Measurements from ENCODE around the gene GNAI2.

The GNAI2 gene

DNA sequence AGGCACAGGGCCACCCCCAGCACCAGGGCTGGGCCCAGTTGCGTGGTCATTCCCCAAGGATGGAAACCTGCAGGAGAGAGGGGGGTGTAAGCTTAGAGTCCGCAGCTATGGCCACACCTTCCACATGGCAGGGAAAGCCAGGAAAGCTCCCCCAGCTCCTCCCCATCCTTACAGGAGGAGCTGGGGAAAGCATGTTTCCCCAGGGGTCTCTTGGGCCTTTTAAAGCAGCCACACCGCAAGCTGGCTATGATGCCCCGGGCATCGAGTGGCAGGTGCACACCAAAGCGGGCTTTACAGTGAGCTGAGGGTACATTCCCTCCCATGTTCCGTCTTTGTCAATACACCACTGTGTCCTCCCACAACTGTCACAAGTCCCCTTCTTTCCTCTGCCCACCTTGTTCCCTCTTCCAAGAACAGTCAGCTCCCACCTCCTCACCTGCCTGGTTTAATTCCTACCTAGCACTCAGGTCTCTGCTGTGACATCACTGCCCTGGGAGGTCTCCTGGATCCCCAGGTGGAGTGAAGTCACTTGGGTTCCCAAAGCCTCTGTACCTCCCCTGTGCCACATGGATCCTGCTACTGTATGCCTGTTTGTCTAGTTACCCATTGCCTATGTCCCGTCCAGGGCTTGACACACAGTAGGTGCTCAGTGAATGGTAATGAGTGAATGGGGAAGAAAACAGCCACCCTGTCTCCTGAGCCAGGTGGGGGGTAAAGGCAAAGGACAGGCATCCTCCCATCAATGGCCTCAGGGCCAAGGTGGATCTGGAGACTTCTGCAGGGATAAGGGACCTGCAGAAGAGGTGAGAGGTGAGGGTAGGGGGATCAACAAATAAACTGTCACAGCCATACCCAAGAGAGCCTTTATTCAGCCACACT, 59.8 kb downstream of the GNAI2 start:
- DNase-seq = peak in 5 of 56 donors; percentile 12 to 44 (median 39)

DNA sequence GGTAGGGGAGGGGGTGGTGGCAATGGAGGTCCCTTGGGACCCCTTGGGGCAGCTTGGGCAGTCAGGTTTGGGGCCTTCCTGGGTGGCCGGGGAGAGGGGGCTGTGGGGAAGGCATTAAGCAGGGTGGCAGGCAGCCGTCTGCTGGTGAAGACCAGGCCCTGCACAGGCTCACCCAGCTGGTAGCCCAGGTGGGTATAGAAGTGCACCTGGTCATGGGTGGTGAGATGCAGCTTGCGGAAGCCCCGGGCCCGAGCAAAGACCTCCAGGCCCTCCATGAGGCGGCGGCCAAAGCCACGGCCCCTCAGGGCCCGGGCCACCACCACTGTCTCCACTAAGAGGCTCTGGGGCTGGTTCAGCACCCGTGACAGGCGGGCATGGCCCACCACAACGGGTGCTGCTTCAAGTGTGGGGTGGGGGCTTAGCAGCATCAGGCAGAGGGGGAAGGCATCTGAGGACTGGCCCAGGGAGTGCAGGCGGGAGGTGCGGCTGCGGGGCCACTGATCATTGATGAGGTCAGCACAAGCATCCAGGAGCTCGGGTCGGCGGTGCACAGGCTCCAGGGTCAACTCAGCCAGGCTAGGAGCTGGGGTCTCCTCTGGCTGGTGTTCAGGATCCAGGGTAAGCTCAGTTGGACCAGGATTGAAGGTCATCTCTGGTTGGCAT, 60.8 kb downstream of the GNAI2 start:
- DNase-seq = no peak

DNA sequence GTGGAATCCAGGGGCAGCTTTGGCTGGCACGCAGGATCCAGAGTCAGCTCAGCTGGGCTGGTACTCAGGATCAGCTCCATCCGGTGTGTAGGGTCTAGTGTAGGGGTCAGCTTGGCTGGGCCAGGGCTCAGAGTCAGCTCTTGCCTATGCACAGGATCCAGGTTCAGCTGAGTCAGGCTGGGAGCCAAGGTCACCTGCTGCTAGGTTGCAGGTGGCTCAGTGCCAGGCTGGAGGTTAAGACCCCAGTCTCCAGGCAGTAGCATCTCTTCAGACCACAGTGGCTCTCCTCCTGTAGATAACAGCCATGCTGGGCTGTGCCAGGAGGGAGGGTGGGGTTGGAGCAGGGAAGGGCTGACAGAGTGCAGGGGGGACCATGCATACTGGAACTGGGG, 61.4 kb downstream of the GNAI2 start:
- no peak for DNase-seq

DNA sequence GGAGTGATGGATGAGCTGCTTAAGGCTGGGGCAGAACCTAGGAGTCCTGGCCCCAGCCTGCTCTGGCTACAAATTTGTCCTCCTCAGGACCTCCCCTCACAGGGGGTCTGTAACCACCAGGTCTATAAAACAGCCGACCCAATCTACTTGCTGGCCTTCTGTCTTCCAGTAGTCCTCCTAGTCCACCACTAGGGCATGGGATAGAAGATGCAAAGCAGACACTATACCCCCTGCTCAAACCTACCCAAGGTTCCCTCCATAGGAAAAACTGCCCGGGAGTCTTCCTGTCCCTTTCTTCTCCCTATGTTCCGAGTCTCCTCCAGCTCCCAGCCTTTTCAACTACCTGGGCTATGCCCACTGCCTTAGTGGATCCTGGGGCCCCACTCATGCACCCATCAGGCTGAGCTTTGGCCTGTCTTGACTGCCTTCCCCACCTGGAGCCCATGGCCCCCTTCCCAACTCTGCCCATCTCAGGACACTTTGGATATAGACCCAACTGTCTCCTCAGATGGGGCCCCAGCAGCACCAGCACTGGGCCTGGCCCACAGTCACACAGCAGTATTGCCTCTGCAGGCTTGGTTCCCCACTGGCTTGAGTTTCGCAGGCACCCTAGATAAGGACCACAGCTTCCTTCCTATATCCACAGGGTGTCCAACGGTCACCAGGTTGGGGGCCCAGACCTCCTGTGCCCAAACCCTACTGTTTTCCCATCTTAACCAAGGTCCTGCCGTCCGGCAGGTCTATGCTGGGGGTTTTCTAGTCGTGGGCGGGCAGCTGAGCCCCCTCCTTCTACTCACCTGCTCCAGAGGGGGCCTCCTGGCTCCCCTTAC, 62.1 kb downstream of the GNAI2 start:
- no peak for DNase-seq

DNA sequence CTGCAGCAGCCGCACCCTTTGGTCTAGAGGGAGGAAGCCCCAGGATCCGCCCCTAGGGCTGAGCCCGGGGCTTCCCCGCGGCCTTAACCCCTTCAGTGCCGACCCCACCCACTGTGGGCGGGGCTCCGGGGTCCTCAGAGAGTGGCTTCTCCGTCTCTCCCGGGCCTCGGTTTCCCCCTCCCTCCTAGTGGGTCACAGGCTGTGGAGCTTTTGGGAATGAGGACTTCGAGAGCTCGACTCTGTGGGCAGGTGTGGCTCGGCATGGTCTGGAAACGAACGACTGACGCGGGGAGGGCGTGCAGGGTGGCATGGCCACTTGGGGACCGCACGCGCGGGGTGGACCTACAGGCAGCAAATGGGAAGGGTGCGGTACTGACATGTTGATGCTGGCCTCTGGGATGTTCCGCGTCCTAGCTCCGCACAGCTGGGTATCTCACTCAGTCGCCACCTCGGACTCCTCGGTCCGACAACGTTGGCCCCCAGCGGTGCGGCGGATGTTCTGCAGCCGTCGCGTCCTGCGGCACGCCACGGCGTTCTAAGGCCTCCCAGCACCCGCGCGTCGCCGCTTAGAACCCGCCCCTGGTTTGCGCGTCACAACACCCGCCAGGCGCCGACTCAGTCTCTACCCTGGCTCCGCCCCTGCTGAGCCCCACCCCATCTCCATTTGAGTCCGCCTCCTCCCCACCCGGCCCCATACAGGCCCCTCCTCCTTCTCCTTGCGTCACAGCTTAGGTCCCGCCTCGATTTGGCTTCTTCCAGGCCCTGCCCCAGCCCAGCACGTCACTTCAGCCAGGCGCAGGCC, 63.0 kb downstream of the GNAI2 start, which contains the start of the genes HYAL3 and NAA80:
Gene HYAL3 (minus strand): TSS at position 570 of the 802 bp plus-strand sequence. CDS start 3,803 bp downstream, outside the sequence.
Gene NAA80 (minus strand): TSS at position 570 of the 802 bp plus-strand sequence. CDS start 1,942 bp downstream, outside the sequence.
- peak; percentile 76 to 100 (median 100) for DNase-seq

DNA sequence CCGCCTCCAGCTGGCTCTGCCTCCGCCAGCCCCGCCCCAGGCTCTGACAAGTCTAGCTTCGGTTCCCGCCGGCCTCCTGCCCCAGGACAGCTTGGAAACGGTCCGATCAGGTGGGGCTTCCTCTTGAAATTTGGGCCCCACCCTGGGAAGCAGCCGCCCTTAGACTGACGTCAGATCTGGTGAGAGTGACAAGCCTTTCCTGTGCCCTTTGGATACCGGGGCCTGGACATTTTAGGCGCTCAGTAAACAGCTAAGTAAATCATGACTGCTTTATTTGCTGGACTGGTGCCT, 63.6 kb downstream of the GNAI2 start:
- no peak for DNase-seq

DNA sequence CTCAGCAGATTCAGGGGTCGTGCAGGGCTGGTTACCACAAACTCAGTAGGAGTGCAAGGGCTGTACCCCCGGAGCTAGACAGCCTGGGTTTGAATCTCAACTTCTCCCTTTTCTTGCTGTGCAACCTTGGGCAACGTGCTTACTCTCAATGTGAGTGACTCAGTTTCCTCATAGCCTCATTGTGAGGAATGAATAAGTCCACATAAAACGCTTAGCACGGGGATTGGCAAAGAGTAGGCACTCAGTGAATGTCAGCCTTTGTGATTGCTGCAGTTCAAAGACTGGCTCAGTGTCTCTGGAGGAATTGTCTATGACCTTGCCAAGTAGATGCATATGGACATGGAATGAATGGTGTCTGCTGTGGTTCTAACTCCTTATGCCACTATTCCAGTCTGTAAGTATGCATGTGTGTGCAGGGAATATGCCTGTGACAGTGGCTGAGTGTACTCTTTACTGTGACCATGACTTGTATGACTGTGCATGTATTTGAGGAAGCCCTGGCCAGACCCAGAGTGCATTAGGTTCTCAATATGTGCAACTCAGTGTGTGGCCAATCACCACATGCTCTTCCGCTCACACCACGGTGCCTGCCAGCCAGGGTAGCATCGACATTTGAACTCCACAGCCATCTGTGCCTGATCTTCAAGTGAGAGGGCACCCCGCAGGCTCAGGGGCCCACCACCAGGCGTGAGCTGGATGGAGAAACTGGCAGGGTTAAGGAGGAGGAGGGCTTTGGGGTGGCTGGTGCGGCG, 64.1 kb downstream of the GNAI2 start:
- DNase-seq = peak in 35 of 56 donors; percentile 36 to 80 (median 69)

DNA sequence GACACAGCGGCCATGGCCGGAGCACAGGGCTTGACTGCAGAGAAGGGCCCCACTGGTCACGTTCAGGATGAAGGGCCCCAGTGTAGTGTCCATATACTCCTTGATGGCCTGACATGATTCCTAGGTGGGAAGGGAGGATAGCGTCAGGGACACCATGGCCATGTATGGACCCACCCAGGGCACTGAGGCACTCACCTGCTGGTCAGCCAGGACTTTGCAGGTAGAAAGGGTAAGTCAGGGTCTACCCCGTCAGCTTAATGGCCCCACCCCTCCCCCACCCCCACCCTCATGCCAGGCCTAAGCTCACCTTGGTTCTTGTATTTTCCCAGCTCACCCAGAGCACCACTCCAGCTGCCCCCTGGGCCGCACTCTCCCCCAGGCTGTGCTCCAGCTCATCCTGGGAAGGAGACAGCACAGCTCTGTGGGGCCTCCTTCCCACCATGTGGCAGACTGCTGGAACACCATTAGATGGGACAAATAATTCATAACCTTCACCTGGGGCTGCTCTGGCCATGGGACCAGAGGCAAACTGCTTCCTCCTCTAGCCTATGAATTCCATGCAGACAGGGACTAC, 64.8 kb downstream of the GNAI2 start:
- no peak for DNase-seq

DNA sequence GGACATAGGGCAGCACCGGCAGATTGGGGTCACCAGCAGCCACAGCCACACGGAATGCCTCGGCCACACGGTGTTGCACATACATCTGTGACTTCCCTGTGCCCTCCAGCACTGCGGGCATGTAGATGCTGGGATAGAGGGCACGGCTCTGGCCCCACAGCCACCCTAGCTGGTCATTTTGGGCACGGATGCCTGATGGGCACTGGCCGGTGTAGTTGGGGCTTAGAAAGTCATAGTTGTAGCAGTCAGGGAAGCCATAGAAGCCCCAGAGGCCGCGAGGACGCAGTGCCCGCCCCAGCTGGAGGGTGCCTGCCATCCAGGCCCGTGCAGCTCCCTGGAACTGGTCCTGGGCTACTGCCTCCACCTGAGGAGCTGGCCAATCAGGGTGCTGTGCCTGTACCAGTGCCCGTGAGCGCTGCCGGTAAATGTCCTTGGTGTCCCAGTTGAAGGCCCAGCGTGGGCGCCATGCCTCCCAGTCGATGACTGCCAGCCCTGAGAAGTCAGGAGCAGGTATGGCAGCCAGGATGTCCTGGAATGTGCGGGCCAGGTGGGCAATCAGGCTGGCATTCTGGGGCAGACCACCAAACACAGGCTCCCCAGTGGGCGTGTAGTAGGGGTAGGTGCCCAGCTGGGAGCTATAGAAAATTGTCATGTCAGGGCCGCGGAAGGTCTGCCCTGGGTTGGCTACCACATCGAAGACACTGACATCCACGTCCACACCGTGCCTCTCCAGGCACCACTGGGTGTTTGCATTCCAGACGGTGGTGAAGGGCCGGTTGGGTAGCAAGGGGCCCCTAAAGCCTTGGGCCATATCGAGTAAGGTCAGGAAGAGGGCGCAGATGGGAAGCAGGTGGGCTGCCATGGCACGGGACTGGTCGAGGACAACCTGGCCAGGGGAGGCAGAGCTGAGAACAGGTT, 66.3 kb downstream of the GNAI2 start:
- DNase-seq = no peak

DNA sequence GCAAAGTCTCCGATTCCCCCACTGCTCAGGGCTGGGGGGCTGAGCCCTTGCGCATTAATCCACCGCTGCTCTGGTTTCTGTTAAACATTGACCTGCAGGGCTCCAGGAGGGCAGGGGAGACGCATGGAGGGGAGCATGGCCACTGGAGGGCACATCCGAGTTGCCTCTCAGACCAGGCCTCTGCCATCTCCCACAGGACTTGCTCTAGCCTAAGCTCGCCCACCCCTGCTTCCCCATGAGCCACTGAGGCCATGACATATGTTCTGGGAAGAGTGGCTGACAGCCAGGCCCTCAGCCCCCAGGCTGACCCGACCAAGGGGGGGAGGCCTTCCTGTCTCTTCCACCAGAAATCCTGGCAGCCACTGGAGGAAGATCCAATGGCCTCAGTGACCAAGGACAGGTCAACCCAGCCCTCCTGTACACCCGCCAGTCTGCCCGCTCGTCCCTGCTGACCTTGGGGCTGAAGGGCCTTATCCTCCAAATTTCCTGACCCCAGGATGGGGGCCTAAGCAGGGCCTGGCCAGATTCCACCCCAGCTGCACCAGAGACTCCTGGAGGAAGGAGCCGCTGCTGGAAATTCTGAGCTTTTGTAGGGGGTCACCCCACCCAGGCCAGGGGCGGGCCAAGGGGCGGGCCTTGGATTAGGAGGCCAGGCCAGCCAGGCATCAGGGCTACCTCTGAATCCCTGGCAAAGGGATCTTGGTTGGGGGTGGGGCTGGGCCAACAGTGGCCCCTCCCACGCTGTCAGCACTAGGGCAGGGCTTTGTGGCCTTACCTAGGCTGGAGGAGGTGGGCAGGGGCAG, 67.2 kb downstream of the GNAI2 start, which contains the start of gene HYAL1:
Gene HYAL1 (minus strand): TSS at position 562 of the 803 bp plus-strand sequence. CDS start 618 bp downstream, outside the sequence.
- no peak for DNase-seq

DNA sequence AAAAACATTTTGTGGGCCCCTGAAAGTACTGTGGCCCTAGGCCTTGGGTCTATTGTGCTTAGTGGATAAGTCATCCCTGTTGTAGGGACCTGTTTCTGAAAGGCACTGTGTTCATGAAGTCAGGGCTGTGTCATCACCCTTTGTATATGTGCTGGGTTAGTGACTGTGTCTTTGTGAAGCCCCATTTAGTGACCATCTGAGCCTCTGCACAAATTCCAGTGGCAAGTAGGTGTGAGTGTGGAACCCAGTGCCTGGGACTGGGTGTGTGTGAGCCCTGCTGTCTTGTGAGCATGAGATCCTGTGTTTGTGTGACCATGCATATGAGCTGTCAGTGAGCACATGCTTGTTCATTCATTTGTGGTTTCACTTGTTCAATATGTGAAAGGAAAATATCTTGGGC, 68.6 kb downstream of the GNAI2 start:
- no peak for DNase-seq

Measured in nucleus accumbens (tissue), 56 donors.